HepG2 (cell line): ENCODE data around the gene SLC7A4. TPM values are rescaled to one million over a fixed set of nuclear protein-coding genes. Genes with fewer than 3 reads are reported as not detected.

Experiments
- CEBPG ChIP-seq: IDR thresholded peaks from 2 replicates; pipeline ENCODE4 v1.6.1; 2016
- ELF1 ChIP-seq: sonication (generic); formaldehyde crosslinking; IDR thresholded peaks from 2 replicates; pipeline ENCODE4 v1.4.0; 2020; ENCODE audit warnings: missing genetic modification reagents
- GABPA ChIP-seq, 2 experiments: IDR thresholded peaks; 2 replicates each; pipeline ENCODE4 v1.6.1; 2011 to 2016; ENCODE audit warnings: low read depth in 2 of 2, low read length in 1 of 2, missing biosample characterization in 1 of 2, missing genetic modification characterization in 1 of 2
- SNAPC4 ChIP-seq: sonication (generic); formaldehyde crosslinking; IDR thresholded peaks from 2 replicates; pipeline ENCODE4 v1.4.0; 2020; ENCODE audit warnings: mild to moderate bottlenecking, missing genetic modification reagents
- TBX2 ChIP-seq: sonication (generic); formaldehyde crosslinking; IDR thresholded peaks from 2 replicates; pipeline ENCODE4 v1.5.0; 2020; ENCODE audit warnings: missing genetic modification reagents, mild to moderate bottlenecking, borderline replicate concordance
- ZBTB26 ChIP-seq: IDR thresholded peaks from 2 replicates; pipeline ENCODE4 v1.6.1; 2016; ENCODE audit warnings: missing compliant biosample characterization, missing genetic modification reagents, borderline replicate concordance
- ZNF34 ChIP-seq: sonication (generic); formaldehyde crosslinking; IDR thresholded peaks from 2 replicates; pipeline ENCODE4 v1.4.0; 2020; ENCODE audit warnings: mild to moderate bottlenecking, missing genetic modification reagents, borderline replicate concordance
- polyA plus RNA-seq, 8 experiments: library from polyadenylated mRNA; depleted of rRNA in 3 of 8; stranded (reverse) in 7 of 8; unstranded in 1 of 8; fragments of >200 nt; fragmentation: Illumina TruSeq in 4 of 8; extraction: Trizol in 4 of 8; gene quantifications; 2 replicates each; pipeline versions ENCODE4 v1.2.1 to v1.2.3, GENCODE V29; 2011 to 2016; ENCODE audit warnings: low read depth in 4 of 8, missing spikeins in 1 of 8, mixed read lengths in 1 of 8; ENCODE audit not compliant: insufficient read depth in 1 of 8
- total RNA-seq, 5 experiments: library from RNA; depleted of rRNA; stranded (reverse); fragments of >200 nt; fragmentation: Illumina TruSeq; extraction: Trizol; gene quantifications; 2 replicates each; pipeline ENCODE4 v1.2.3, GENCODE V29; 2016; ENCODE audit warnings: low read depth in 1 of 5
- TF ChIP-seq, protein P1 (sequence below): sonication (generic); formaldehyde crosslinking; IDR thresholded peaks from 2 replicates; pipeline ENCODE4 v1.5.1; 2020; ENCODE audit warnings: missing genetic modification reagents, mild to moderate bottlenecking, borderline replicate concordance
- TF ChIP-seq, protein P2 (sequence below): sonication (generic); formaldehyde crosslinking; IDR thresholded peaks from 2 replicates; pipeline ENCODE4 v1.5.1; 2020; ENCODE audit warnings: mild to moderate bottlenecking, missing genetic modification reagents, moderate library complexity
- TF ChIP-seq, protein P3 (sequence below): sonication (generic); formaldehyde crosslinking; IDR thresholded peaks from 2 replicates; pipeline ENCODE4 v1.4.0; 2020; ENCODE audit warnings: missing genetic modification reagents

Gene SLC7A4
- total and polyA plus RNA-seq, 2 of the 13 experiments (the other 11 are each of a cell fraction or from before 2014, with no cell fraction given), result not detected

DNA sequence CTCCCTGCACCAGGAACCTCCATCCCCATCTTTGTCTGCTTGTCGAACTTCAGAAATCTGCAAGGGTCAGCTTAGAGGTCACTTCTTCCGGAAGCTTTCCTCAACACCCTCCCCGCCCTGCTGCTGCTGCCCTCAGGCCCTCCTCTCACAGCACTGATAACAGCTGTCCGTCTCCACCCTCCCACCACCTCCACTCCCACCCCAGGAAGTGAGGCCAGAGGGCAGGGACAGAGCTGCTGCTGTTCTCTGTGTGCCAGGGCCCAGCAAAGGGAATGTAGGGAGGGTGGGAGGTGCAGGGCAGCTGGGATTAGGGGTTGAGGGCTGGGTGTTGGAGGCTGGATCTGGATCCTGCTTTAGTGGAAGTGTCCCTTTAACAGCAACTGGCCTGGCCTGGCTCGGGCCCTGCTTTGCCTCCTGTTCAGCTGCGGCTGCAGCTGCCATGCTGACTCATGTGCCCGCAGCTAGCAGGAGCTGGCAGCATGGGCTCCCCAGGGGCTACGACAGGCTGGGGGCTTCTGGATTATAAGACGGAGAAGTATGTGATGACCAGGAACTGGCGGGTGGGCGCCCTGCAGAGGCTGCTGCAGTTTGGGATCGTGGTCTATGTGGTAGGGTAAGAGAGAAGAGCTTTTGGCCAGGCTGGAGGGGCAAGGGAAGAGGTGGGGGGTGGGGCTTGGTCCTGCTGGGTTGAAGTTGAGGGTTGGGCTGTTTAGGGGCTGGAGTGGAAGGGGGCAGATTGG, 17.5 kb downstream of the SLC7A4 start, which contains the start of gene P2RX6 (continued):
- no peak for TF ChIP-seq ZBTB26
- TF ChIP-seq, protein P1, sequence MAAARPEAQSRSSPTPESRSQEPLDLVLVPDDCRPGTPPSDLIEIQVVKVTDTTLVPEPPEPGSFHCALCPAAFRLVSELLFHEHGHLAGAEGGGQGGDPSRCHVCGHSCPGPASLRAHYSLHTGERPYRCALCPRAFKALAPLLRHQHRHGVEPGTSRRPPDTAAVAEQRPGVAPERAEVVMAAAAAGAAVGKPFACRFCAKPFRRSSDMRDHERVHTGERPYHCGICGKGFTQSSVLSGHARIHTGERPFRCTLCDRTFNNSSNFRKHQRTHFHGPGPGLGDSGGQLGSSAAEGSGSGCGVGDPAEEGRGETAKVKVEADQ, result no peak
- peak; percentile 26; the same call in 1 of the 2 replicates for TF ChIP-seq CEBPG (CRISPR knock-in tag)
- TF ChIP-seq ELF1, result peak; percentile 59
- peak; percentile 49 for TF ChIP-seq GABPA (IDR thresholded peaks at IDR 0.05; ENCODE audit: low read depth, low read length)
- TF ChIP-seq GABPA (CRISPR knock-in tag; IDR thresholded peaks at IDR 0.05; ENCODE audit: low read depth), result peak; percentile 83
- TF ChIP-seq, protein P2, sequence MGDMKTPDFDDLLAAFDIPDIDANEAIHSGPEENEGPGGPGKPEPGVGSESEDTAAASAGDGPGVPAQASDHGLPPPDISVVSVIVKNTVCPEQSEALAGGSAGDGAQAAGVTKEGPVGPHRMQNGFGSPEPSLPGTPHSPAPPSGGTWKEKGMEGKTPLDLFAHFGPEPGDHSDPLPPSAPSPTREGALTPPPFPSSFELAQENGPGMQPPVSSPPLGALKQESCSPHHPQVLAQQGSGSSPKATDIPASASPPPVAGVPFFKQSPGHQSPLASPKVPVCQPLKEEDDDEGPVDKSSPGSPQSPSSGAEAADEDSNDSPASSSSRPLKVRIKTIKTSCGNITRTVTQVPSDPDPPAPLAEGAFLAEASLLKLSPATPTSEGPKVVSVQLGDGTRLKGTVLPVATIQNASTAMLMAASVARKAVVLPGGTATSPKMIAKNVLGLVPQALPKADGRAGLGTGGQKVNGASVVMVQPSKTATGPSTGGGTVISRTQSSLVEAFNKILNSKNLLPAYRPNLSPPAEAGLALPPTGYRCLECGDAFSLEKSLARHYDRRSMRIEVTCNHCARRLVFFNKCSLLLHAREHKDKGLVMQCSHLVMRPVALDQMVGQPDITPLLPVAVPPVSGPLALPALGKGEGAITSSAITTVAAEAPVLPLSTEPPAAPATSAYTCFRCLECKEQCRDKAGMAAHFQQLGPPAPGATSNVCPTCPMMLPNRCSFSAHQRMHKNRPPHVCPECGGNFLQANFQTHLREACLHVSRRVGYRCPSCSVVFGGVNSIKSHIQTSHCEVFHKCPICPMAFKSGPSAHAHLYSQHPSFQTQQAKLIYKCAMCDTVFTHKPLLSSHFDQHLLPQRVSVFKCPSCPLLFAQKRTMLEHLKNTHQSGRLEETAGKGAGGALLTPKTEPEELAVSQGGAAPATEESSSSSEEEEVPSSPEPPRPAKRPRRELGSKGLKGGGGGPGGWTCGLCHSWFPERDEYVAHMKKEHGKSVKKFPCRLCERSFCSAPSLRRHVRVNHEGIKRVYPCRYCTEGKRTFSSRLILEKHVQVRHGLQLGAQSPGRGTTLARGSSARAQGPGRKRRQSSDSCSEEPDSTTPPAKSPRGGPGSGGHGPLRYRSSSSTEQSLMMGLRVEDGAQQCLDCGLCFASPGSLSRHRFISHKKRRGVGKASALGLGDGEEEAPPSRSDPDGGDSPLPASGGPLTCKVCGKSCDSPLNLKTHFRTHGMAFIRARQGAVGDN (CRISPR knock-in tag), result peak; percentile 83
- TF ChIP-seq SNAPC4 (CRISPR knock-in tag), result no peak
- no peak for TF ChIP-seq ZNF34
- TF ChIP-seq, protein P3, sequence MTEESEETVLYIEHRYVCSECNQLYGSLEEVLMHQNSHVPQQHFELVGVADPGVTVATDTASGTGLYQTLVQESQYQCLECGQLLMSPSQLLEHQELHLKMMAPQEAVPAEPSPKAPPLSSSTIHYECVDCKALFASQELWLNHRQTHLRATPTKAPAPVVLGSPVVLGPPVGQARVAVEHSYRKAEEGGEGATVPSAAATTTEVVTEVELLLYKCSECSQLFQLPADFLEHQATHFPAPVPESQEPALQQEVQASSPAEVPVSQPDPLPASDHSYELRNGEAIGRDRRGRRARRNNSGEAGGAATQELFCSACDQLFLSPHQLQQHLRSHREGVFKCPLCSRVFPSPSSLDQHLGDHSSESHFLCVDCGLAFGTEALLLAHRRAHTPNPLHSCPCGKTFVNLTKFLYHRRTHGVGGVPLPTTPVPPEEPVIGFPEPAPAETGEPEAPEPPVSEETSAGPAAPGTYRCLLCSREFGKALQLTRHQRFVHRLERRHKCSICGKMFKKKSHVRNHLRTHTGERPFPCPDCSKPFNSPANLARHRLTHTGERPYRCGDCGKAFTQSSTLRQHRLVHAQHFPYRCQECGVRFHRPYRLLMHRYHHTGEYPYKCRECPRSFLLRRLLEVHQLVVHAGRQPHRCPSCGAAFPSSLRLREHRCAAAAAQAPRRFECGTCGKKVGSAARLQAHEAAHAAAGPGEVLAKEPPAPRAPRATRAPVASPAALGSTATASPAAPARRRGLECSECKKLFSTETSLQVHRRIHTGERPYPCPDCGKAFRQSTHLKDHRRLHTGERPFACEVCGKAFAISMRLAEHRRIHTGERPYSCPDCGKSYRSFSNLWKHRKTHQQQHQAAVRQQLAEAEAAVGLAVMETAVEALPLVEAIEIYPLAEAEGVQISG (CRISPR knock-in tag), result peak; percentile 64
- peak; percentile 67; the same call in 1 of the 2 replicates for TF ChIP-seq TBX2 (CRISPR knock-in tag)
